HepG2 (cell line): ENCODE measurements around the gene ARHGAP4. TPM values are rescaled to one million over a fixed set of nuclear protein-coding genes. Genes with fewer than 3 reads are reported as not detected.

ENCODE experiments used
- SAP130 ChIP-seq: IDR thresholded peaks from 2 replicates; pipeline ENCODE4 v1.6.1; 2016; ENCODE audit warnings: low read depth
- ZFP36 ChIP-seq: fragments of 150-350 bp; IDR thresholded peaks from 2 replicates; pipeline ENCODE4 v1.6.1; 2018; ENCODE audit warnings: borderline replicate concordance, low read length, low read depth; ENCODE audit not compliant: partially characterized antibody
- ZSCAN31 ChIP-seq: sonication (generic); formaldehyde crosslinking; IDR thresholded peaks from 2 replicates; pipeline ENCODE4 v1.5.0; 2020; ENCODE audit warnings: low read depth, mild to moderate bottlenecking, missing genetic modification reagents
- polyA plus RNA-seq, 8 experiments: library from polyadenylated mRNA; depleted of rRNA in 3 of 8; stranded (reverse) in 7 of 8; unstranded in 1 of 8; fragments of >200 nt; fragmentation: Illumina TruSeq in 4 of 8; extraction: Trizol in 4 of 8; gene quantifications; 2 replicates each; pipeline versions ENCODE4 v1.2.1 to v1.2.3, GENCODE V29; 2011 to 2016; ENCODE audit warnings: low read depth in 4 of 8, missing spikeins in 1 of 8, mixed read lengths in 1 of 8; ENCODE audit not compliant: insufficient read depth in 1 of 8
- total RNA-seq, 5 experiments: library from RNA; depleted of rRNA; stranded (reverse); fragments of >200 nt; fragmentation: Illumina TruSeq; extraction: Trizol; gene quantifications; 2 replicates each; pipeline ENCODE4 v1.2.3, GENCODE V29; 2016; ENCODE audit warnings: low read depth in 1 of 5
- TF ChIP-seq, protein P1 (sequence below): sonication (generic); formaldehyde crosslinking; IDR thresholded peaks from 2 replicates; pipeline ENCODE4 v1.5.0; 2020; ENCODE audit warnings: mild to moderate bottlenecking, missing genetic modification reagents, borderline replicate concordance
- TF ChIP-seq, protein P2 (sequence below): sonication (generic); formaldehyde crosslinking; IDR thresholded peaks from 2 replicates; pipeline ENCODE4 v1.9.0; 2021; ENCODE audit warnings: mild to moderate bottlenecking, missing genetic modification reagents

ARHGAP4 gene
- total and polyA plus RNA-seq, 2 of the 13 experiments (the other 11 are each of a cell fraction or from before 2014, with no cell fraction given) = 0.57 to 0.64 TPM

DNA sequence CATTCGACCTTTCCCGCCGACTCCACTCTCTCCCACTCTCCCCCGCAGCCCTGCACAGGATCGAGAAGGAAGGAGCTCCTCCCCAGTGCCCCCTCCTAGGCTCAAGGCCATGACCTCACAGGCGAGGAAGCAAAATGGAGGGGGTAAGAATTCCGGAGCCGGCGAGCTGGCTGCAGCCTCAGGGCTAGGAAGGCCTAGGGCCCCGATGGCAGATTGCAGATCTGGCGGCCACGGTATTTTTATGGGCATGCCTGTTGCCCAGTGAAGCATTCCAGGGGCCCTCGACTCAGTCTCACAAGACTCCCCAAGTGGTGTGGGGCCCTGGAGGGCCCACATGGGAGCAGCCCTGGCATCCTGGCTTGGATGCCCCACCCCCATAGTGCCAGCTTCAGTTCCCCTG lies 39.1 kb downstream of the ARHGAP4 start (continued):
- TF ChIP-seq, protein P1, sequence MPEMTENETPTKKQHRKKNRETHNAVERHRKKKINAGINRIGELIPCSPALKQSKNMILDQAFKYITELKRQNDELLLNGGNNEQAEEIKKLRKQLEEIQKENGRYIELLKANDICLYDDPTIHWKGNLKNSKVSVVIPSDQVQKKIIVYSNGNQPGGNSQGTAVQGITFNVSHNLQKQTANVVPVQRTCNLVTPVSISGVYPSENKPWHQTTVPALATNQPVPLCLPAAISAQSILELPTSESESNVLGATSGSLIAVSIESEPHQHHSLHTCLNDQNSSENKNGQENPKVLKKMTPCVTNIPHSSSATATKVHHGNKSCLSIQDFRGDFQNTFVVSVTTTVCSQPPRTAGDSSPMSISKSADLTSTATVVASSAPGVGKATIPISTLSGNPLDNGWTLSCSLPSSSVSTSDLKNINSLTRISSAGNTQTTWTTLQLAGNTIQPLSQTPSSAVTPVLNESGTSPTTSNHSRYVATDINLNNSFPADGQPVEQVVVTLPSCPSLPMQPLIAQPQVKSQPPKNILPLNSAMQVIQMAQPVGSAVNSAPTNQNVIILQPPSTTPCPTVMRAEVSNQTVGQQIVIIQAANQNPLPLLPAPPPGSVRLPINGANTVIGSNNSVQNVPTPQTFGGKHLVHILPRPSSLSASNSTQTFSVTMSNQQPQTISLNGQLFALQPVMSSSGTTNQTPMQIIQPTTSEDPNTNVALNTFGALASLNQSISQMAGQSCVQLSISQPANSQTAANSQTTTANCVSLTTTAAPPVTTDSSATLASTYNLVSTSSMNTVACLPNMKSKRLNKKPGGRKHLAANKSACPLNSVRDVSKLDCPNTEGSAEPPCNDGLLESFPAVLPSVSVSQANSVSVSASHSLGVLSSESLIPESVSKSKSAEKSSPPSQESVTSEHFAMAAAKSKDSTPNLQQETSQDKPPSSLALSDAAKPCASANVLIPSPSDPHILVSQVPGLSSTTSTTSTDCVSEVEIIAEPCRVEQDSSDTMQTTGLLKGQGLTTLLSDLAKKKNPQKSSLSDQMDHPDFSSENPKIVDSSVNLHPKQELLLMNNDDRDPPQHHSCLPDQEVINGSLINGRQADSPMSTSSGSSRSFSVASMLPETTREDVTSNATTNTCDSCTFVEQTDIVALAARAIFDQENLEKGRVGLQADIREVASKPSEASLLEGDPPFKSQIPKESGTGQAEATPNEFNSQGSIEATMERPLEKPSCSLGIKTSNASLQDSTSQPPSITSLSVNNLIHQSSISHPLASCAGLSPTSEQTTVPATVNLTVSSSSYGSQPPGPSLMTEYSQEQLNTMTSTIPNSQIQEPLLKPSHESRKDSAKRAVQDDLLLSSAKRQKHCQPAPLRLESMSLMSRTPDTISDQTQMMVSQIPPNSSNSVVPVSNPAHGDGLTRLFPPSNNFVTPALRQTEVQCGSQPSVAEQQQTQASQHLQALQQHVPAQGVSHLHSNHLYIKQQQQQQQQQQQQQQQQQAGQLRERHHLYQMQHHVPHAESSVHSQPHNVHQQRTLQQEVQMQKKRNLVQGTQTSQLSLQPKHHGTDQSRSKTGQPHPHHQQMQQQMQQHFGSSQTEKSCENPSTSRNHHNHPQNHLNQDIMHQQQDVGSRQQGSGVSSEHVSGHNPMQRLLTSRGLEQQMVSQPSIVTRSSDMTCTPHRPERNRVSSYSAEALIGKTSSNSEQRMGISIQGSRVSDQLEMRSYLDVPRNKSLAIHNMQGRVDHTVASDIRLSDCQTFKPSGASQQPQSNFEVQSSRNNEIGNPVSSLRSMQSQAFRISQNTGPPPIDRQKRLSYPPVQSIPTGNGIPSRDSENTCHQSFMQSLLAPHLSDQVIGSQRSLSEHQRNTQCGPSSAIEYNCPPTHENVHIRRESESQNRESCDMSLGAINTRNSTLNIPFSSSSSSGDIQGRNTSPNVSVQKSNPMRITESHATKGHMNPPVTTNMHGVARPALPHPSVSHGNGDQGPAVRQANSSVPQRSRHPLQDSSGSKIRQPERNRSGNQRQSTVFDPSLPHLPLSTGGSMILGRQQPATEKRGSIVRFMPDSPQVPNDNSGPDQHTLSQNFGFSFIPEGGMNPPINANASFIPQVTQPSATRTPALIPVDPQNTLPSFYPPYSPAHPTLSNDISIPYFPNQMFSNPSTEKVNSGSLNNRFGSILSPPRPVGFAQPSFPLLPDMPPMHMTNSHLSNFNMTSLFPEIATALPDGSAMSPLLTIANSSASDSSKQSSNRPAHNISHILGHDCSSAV (CRISPR knock-in tag) = no peak
- TF ChIP-seq SAP130 (CRISPR knock-in tag) (no peak), ZFP36 (no peak), ZSCAN31 (CRISPR knock-in tag) (no peak)
- TF ChIP-seq, protein P2, sequence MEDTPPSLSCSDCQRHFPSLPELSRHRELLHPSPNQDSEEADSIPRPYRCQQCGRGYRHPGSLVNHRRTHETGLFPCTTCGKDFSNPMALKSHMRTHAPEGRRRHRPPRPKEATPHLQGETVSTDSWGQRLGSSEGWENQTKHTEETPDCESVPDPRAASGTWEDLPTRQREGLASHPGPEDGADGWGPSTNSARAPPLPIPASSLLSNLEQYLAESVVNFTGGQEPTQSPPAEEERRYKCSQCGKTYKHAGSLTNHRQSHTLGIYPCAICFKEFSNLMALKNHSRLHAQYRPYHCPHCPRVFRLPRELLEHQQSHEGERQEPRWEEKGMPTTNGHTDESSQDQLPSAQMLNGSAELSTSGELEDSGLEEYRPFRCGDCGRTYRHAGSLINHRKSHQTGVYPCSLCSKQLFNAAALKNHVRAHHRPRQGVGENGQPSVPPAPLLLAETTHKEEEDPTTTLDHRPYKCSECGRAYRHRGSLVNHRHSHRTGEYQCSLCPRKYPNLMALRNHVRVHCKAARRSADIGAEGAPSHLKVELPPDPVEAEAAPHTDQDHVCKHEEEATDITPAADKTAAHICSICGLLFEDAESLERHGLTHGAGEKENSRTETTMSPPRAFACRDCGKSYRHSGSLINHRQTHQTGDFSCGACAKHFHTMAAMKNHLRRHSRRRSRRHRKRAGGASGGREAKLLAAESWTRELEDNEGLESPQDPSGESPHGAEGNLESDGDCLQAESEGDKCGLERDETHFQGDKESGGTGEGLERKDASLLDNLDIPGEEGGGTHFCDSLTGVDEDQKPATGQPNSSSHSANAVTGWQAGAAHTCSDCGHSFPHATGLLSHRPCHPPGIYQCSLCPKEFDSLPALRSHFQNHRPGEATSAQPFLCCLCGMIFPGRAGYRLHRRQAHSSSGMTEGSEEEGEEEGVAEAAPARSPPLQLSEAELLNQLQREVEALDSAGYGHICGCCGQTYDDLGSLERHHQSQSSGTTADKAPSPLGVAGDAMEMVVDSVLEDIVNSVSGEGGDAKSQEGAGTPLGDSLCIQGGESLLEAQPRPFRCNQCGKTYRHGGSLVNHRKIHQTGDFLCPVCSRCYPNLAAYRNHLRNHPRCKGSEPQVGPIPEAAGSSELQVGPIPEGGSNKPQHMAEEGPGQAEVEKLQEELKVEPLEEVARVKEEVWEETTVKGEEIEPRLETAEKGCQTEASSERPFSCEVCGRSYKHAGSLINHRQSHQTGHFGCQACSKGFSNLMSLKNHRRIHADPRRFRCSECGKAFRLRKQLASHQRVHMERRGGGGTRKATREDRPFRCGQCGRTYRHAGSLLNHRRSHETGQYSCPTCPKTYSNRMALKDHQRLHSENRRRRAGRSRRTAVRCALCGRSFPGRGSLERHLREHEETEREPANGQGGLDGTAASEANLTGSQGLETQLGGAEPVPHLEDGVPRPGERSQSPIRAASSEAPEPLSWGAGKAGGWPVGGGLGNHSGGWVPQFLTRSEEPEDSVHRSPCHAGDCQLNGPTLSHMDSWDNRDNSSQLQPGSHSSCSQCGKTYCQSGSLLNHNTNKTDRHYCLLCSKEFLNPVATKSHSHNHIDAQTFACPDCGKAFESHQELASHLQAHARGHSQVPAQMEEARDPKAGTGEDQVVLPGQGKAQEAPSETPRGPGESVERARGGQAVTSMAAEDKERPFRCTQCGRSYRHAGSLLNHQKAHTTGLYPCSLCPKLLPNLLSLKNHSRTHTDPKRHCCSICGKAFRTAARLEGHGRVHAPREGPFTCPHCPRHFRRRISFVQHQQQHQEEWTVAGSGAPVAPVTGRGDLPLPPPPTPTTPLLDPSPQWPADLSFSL (CRISPR knock-in tag) = no peak
